ENCODE results near the gene ERLIN1. TPM values are rescaled to one million over a fixed set of nuclear protein-coding genes. Genes with fewer than 3 reads are reported as not detected.

Gene ERLIN1
- total RNA-seq, 1 experiment from 2014 or later, result 42.9 TPM

GRCh38 chr10:100223879-100224278 is 38.0 kb upstream of the ERLIN1 start:
- Mint-ChIP-seq H3K4me3 (ENCODE audit: unreplicated experiment) (no peak overlapping the region), H3K27ac (ENCODE audit: low read depth, unreplicated experiment) (no peak overlapping the region), H3K4me1 (ENCODE audit: insufficient read depth, unreplicated experiment) (peaks cover 10% of the 10 kb centered on the region), H3K36me3 (ENCODE audit: insufficient read depth, unreplicated experiment) (peaks cover 51% of the 10 kb centered on the region), H3K27me3 (ENCODE audit: insufficient read depth, unreplicated experiment) (no peaks in the 10 kb centered on the region), H3K9me3 (ENCODE audit: unreplicated experiment) (no peaks in the 10 kb centered on the region)
- CTCF ChIA-PET, result interaction anchor here (0.6 to 1.6 kb wide), 3 partner anchors 11 to 378 kb away, joined by 3 to 5 read pairs (median 5); no protein-coding TSS in a partner anchor
- DNase-seq (ENCODE audit: unreplicated experiment), result no peak
- intact Hi-C loops (cut with micrococcal nuclease), result no loop called here
- BruUV-seq (replicated peaks), result no TSS peak
- POLR2A ChIA-PET, result interaction anchor here (0.7 kb wide), 1 partner anchor 95 kb away, joined by 3 read pairs; no protein-coding TSS in a partner anchor
- TF ChIP-seq CTCF (IDR thresholded peaks at IDR 0.05; ENCODE audit: unreplicated experiment), result no peak

GRCh38 chr10:100222529-100222928 is 36.7 kb upstream of the ERLIN1 start:
- H3K27ac Mint-ChIP-seq (ENCODE audit: low read depth, unreplicated experiment), result no peak overlapping the region
- no peak for DNase-seq (ENCODE audit: unreplicated experiment)
- ChIA-PET POLR2A (no interaction called here), CTCF (no interaction called here)
- H3K4me1 Mint-ChIP-seq (ENCODE audit: insufficient read depth, unreplicated experiment), result peaks cover 3% of the 10 kb centered on the region
- no TSS peak for BruUV-seq (replicated peaks)
- H3K27me3 Mint-ChIP-seq (ENCODE audit: insufficient read depth, unreplicated experiment), result no peaks in the 10 kb centered on the region
- peaks cover 56% of the 10 kb centered on the region for H3K36me3 Mint-ChIP-seq (ENCODE audit: insufficient read depth, unreplicated experiment)
- no peak for TF ChIP-seq CTCF (IDR thresholded peaks at IDR 0.05; ENCODE audit: unreplicated experiment)
- intact Hi-C loops (cut with micrococcal nuclease), result no loop called here
- no peak overlapping the region for H3K4me3 Mint-ChIP-seq (ENCODE audit: unreplicated experiment)
- no peaks in the 10 kb centered on the region for H3K9me3 Mint-ChIP-seq (ENCODE audit: unreplicated experiment)

GRCh38 chr10:100216006-100216405 is 30.2 kb upstream of the ERLIN1 start:
- H3K4me3 Mint-ChIP-seq (ENCODE audit: unreplicated experiment), result no peak overlapping the region
- no peaks in the 10 kb centered on the region for H3K9me3 Mint-ChIP-seq (ENCODE audit: unreplicated experiment)
- CTCF ChIA-PET, result interaction anchor here (0.7 kb wide), 1 partner anchor 226 kb away, joined by 3 read pairs; no protein-coding TSS in a partner anchor
- no peak for TF ChIP-seq CTCF (IDR thresholded peaks at IDR 0.05; ENCODE audit: unreplicated experiment)
- intact Hi-C loops (cut with micrococcal nuclease), result no loop called here
- H3K36me3 Mint-ChIP-seq (ENCODE audit: insufficient read depth, unreplicated experiment), result peaks cover 69% of the 10 kb centered on the region
- POLR2A ChIA-PET, result interaction anchor here (1.0 kb wide), 2 partner anchors 12 to 14 kb away, joined by 3 to 7 read pairs; no protein-coding TSS in a partner anchor
- H3K27ac Mint-ChIP-seq (ENCODE audit: low read depth, unreplicated experiment), result no peak overlapping the region
- no peaks in the 10 kb centered on the region for H3K4me1 Mint-ChIP-seq (ENCODE audit: insufficient read depth, unreplicated experiment)
- DNase-seq (ENCODE audit: unreplicated experiment), result no peak
- BruUV-seq (replicated peaks), result no TSS peak
- no peaks in the 10 kb centered on the region for H3K27me3 Mint-ChIP-seq (ENCODE audit: insufficient read depth, unreplicated experiment)

- ChIA-PET CTCF (no interaction called here), POLR2A (interaction anchor here (1.2 kb wide), 1 partner anchor 22 kb away, joined by 4 read pairs; no protein-coding TSS in a partner anchor)
- Mint-ChIP-seq H3K36me3 (ENCODE audit: insufficient read depth, unreplicated experiment) (peaks cover 56% of the 10 kb centered on the region), H3K4me3 (ENCODE audit: unreplicated experiment) (no peak overlapping the region), H3K9me3 (ENCODE audit: unreplicated experiment) (no peaks in the 10 kb centered on the region), H3K4me1 (ENCODE audit: insufficient read depth, unreplicated experiment) (no peaks in the 10 kb centered on the region), H3K27ac (ENCODE audit: low read depth, unreplicated experiment) (no peak overlapping the region), H3K27me3 (ENCODE audit: insufficient read depth, unreplicated experiment) (no peaks in the 10 kb centered on the region)
- no peak for TF ChIP-seq CTCF (IDR thresholded peaks at IDR 0.05; ENCODE audit: unreplicated experiment)
- no peak for DNase-seq (ENCODE audit: unreplicated experiment)
- intact Hi-C loops (cut with micrococcal nuclease), result no loop called here
- no TSS peak for BruUV-seq (replicated peaks)
These were observed 23.5 kb upstream of the ERLIN1 start for GRCh38 chr10:100209303-100209702.

Measured in MCF 10A (cell line).